ENCODE results near the gene MAP4K2. TPM values are rescaled to one million over a fixed set of nuclear protein-coding genes. Genes with fewer than 3 reads are reported as not detected.

MAP4K2 gene
- total RNA-seq = 20.7 and 40.1 TPM in 2 replicates

GRCh38 chr11:64803158-64803845, at the start of gene MAP4K2:
Gene MAP4K2, minus strand, starts transcription at chr11:64803214. Its CDS starts 65 bp downstream, at chr11:64803149.

GRCh38 chr11:64844330-64845128, 41.5 kb upstream of the MAP4K2 start, which contains the start of gene CDC42BPG:
Gene CDC42BPG, minus strand, starts transcription at chr11:64844653. Its CDS starts 84 bp downstream, at chr11:64844569.

GRCh38 chr11:64810271-64810890, 7.4 kb upstream of the MAP4K2 start, which contains the start of gene MEN1:
Gene MEN1, minus strand, starts transcription at chr11:64810551. Its CDS starts 442 bp downstream, at chr11:64810109.

GRCh38 chr11:64778473-64779298, 24.3 kb downstream of the MAP4K2 start, which contains the start of gene SF1:
Gene SF1, minus strand, starts transcription at chr11:64778542. Its CDS starts 150 bp downstream, at chr11:64778392.

GRCh38 chr11:64759722-64760719, 43.0 kb downstream of the MAP4K2 start, which contains the start of gene PYGM:
Gene PYGM, minus strand, starts transcription at chr11:64759974. Its CDS starts 76 bp downstream, at chr11:64759898.

GRCh38 chr11:64743591-64744543, 59.1 kb downstream of the MAP4K2 start, which contains the start of gene RASGRP2:
Gene RASGRP2, minus strand, starts transcription at chr11:64744142. Its CDS starts 1,276 bp downstream, at chr11:64742866.

Other genes with a start within 250 kb of the MAP4K2 start
- gene SLC22A11, start 247.3 kb downstream of the MAP4K2 start, total RNA-seq = not detected in 2 replicates
- gene SLC22A12, start 212.0 kb downstream of the MAP4K2 start, total RNA-seq = not detected in 2 replicates
- not detected in 2 replicates for gene NRXN2, start 80.0 kb downstream of the MAP4K2 start, total RNA-seq
- gene RASGRP2, start 59.1 kb downstream of the MAP4K2 start, total RNA-seq = 0.58 and 5.0 TPM in 2 replicates
- gene PYGM, start 43.2 kb downstream of the MAP4K2 start, total RNA-seq = 0.18 and 1.2 TPM in 2 replicates
- gene SF1, start 24.7 kb downstream of the MAP4K2 start, total RNA-seq = 93.1 and 124 TPM in 2 replicates
- gene MEN1, start 7.3 kb upstream of the MAP4K2 start, total RNA-seq = 21.6 and 23.4 TPM in 2 replicates
- 0.18 and 0.29 TPM in 2 replicates for gene CDC42BPG, start 41.4 kb upstream of the MAP4K2 start, total RNA-seq
- gene EHD1, start 75.4 kb upstream of the MAP4K2 start, total RNA-seq = 99.8 and 161 TPM in 2 replicates
- 22.7 and 27.4 TPM in 2 replicates for gene ATG2A, start 114.0 kb upstream of the MAP4K2 start, total RNA-seq
- 14.9 and 20.8 TPM in 2 replicates for gene PPP2R5B, start 121.5 kb upstream of the MAP4K2 start, total RNA-seq
- gene GPHA2, start 132.7 kb upstream of the MAP4K2 start, total RNA-seq = not detected in 2 replicates
- gene MAJIN, start 168.9 kb upstream of the MAP4K2 start, total RNA-seq = not detected in 2 replicates
- 1.2 and 4.9 TPM in 2 replicates for gene BATF2, start 193.8 kb upstream of the MAP4K2 start, total RNA-seq
- 128 and 169 TPM in 2 replicates for gene ARL2, start 210.9 kb upstream of the MAP4K2 start, total RNA-seq
- gene SNX15, start 224.2 kb upstream of the MAP4K2 start, total RNA-seq = 16.3 and 19.0 TPM in 2 replicates
- gene SAC3D1, start 238.0 kb upstream of the MAP4K2 start, total RNA-seq = 19.5 and 34.0 TPM in 2 replicates